Measurements from ENCODE around the gene HRK.

- TF ChIP-seq GATA2 (IDR thresholded peaks at IDR 0.05; ENCODE audit: low read depth, low read length) = no peak
- TF ChIP-seq GATA3 (IDR thresholded peaks at IDR 0.05; ENCODE audit: low read depth, low read length) = no peak
Observed at GRCh38 chr12:116849216-116849615, 32.0 kb downstream of the HRK start.

Measured in SH-SY5Y (cell line).